HFFc6 (cell line): ENCODE data around the gene ZDHHC5. TPM values are rescaled to one million over a fixed set of nuclear protein-coding genes. Genes with fewer than 3 reads are reported as not detected.

Experiments
- DNase-seq: peaks from one replicate; pipeline ENCODE4 v3.0.0-alpha.2; 2018
- H3K27ac Mint-ChIP-seq: 2 replicates; pipeline ENCODE4 v1.8.0; 2020; ENCODE audit warnings: mild to moderate bottlenecking, mixed read lengths
- H3K27me3 Mint-ChIP-seq: 2 replicates; pipeline ENCODE4 v1.8.0; 2021; ENCODE audit warnings: mild to moderate bottlenecking, moderate library complexity, mixed read lengths; ENCODE audit not compliant: insufficient read depth
- H3K36me3 Mint-ChIP-seq: 2 replicates; pipeline ENCODE4 v1.8.0; 2021; ENCODE audit warnings: low read depth, mixed read lengths
- H3K4me1 Mint-ChIP-seq: 2 replicates; pipeline ENCODE4 v1.8.0; 2020; ENCODE audit warnings: low read depth, mixed read lengths
- H3K4me3 Mint-ChIP-seq: 2 replicates; pipeline ENCODE4 v1.8.0; 2020; ENCODE audit warnings: mild to moderate bottlenecking, moderate library complexity, mixed read lengths
- H3K9me3 Mint-ChIP-seq: 2 replicates; pipeline ENCODE4 v1.8.0; 2020; ENCODE audit warnings: mild to moderate bottlenecking, mixed read lengths
- CTCF ChIP-seq: fragments of 200-600 bp; sonication (generic); IDR thresholded peaks from 2 replicates; pipeline ENCODE4 v1.5.0; 2021; ENCODE audit warnings: antibody characterized with exemption, mild to moderate bottlenecking
- total RNA-seq, 6 experiments: library from RNA; stranded (reverse); fragmentation: NEBNext Ultra II Directional; extraction: Animal tissue kit (Norgen Biotek cat#: 25700); gene quantifications; 2 replicates in 1 of 6; 3 replicates in 5 of 6; pipeline ENCODE4 v1.2.3, GENCODE V29; 2021

ZDHHC5 gene
- total RNA-seq, 6 experiments from 2014 or later, result 67.5 to 82.1 (median 74.1) TPM

- H3K9me3 Mint-ChIP-seq, result no peaks in the 10 kb centered on the region
- peaks cover 12% of the 10 kb centered on the region for H3K36me3 Mint-ChIP-seq
- H3K27ac Mint-ChIP-seq, result no peak overlapping the region
- H3K4me1 Mint-ChIP-seq, result peaks cover 9% of the 10 kb centered on the region; the same call in 1 of the 2 replicates
- no peak for DNase-seq
- no peak for TF ChIP-seq CTCF
- H3K27me3 Mint-ChIP-seq, result peaks cover 22% of the 10 kb centered on the region
- no peak overlapping the region for H3K4me3 Mint-ChIP-seq
These were observed 33.6 kb upstream of the ZDHHC5 start for GRCh38 chr11:57634311-57634710.

DNA sequence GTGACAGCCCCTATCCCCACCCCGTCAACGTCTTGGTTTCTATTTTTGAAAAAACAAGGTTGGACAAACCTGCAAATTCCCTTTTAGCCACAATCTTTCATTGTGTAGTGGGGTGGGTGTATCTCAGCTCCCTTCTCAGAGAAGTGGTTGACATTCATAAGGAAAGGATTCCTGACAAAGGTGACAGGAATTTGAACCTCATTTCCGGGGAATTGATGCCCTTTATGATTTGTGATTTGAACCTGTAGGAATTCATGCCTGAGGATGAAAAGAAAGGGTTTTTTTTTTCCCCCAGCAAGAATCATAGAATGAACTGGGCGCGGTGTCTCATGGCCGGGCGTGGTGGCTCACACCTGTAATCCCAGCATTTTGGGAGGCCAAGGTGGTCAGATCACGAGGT is 32.7 kb upstream of the ZDHHC5 start:
- Mint-ChIP-seq H3K27ac (no peak overlapping the region), H3K27me3 (peaks cover 19% of the 10 kb centered on the region), H3K4me3 (no peak overlapping the region), H3K36me3 (peaks cover 12% of the 10 kb centered on the region), H3K9me3 (no peaks in the 10 kb centered on the region), H3K4me1 (peaks cover 17% of the 10 kb centered on the region)
- no peak for DNase-seq
- TF ChIP-seq CTCF, result no peak

- H3K4me1 Mint-ChIP-seq, result peaks cover 37% of the 10 kb centered on the region
- peak overlapping the region; percentile 98 for H3K4me3 Mint-ChIP-seq
- peaks cover 14% of the 10 kb centered on the region for H3K36me3 Mint-ChIP-seq
- H3K27ac Mint-ChIP-seq, result peak overlapping the region; percentile 89
- DNase-seq, result no peak
- H3K27me3 Mint-ChIP-seq, result peaks cover 8% of the 10 kb centered on the region
- no peaks in the 10 kb centered on the region for H3K9me3 Mint-ChIP-seq
- no peak for TF ChIP-seq CTCF
These were observed 30.3 kb upstream of the ZDHHC5 start for GRCh38 chr11:57637626-57638004.

GRCh38 chr11:57638005-57638781 is 29.7 kb upstream of the ZDHHC5 start:
- H3K36me3 Mint-ChIP-seq, result peaks cover 18% of the 10 kb centered on the region
- peak overlapping the region; percentile 98 for H3K4me3 Mint-ChIP-seq
- peak; percentile 78 for DNase-seq
- no peak for TF ChIP-seq CTCF
- peaks cover 4% of the 10 kb centered on the region for H3K27me3 Mint-ChIP-seq
- H3K4me1 Mint-ChIP-seq, result peaks cover 42% of the 10 kb centered on the region
- H3K27ac Mint-ChIP-seq, result peak overlapping the region; percentile 89
- no peaks in the 10 kb centered on the region for H3K9me3 Mint-ChIP-seq

- no peak for TF ChIP-seq CTCF
- no peak for DNase-seq
- Mint-ChIP-seq H3K4me3 (peak overlapping the region; percentile 98), H3K36me3 (peaks cover 24% of the 10 kb centered on the region), H3K27ac (peak overlapping the region; percentile 89), H3K4me1 (peaks cover 48% of the 10 kb centered on the region), H3K9me3 (no peaks in the 10 kb centered on the region), H3K27me3 (peaks cover 3% of the 10 kb centered on the region)
These were observed 29.0 kb upstream of the ZDHHC5 start for GRCh38 chr11:57638811-57639320.
